ENCODE results near the gene TP53AIP1. TPM values are rescaled to one million over a fixed set of nuclear protein-coding genes. Genes with fewer than 3 reads are reported as not detected.

TP53AIP1 gene, protein sequence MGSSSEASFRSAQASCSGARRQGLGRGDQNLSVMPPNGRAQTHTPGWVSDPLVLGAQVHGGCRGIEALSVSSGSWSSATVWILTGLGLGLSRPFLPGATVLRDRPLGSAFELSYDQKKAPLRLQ
- 0.27 TPM for total RNA-seq

- DNase-seq (ENCODE audit: low read depth in 2 of 3, low spot score in 2 of 3): no peak
Measured at GRCh38 chr11:128942817-128943427, at the start of gene TP53AIP1. Gene TP53AIP1, minus strand, starts transcription at chr11:128942871. Its CDS starts 5,053 bp downstream, at chr11:128937818.

DNA sequence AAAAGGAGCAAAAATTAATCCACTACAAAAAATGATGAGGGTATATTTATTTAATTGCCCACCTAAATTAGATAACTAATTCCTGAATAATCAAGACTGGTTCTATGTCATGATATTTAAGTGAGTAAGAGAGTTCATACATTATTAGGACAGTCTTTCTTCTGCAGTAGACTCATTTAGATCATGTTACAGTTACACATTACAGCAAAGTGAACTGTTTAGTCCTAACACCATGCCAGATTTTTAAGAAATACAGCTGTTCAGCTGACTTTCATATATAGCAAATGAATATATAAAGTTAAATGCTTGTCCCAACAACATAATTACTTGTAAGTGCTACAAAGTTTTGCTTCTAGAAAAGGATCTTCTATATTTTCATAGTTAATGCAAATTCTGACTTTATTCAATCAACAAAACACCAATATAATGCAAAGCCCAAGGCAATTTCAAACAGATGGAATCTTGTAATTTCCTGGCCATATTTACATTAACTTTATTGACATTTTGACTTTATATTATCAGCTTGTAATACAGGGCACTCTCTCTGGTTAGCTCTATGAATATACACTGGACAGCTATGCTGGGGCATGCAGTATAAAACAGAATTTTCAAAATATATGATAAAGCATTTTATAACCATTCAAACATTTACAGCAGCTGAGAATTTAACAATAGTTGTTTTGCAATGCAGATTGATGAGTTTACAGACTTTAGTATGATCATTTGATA, 45.7 kb upstream of the TP53AIP1 start:
- DNase-seq (ENCODE audit: low read depth in 2 of 3, low spot score in 2 of 3): no peak

GRCh38 chr11:128985880-128986279, 43.2 kb upstream of the TP53AIP1 start:
- DNase-seq (ENCODE audit: low read depth in 2 of 3, low spot score in 2 of 3): no peak

DNA sequence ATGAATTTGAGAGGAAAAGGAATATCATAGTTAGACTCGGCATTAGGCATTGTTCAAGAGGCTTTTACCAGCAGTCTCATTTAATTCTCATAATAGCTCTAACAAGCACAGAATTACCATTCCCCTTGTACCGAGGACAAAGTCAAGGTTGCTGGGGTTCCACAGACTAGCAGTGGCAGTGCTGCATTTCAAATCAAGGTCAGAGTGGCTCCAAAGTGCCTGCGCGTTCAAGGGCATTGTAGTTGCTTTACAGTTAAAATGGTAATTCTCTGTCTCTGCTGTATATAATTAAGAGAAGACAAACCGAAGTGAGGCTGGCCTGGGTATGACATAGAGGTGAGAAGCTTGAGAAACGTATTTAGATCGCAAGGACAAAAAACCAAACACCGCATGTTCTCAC, 40.4 kb upstream of the TP53AIP1 start:
- no peak for DNase-seq (ENCODE audit: low read depth in 2 of 3, low spot score in 2 of 3)

- DNase-seq (ENCODE audit: low read depth in 2 of 3, low spot score in 2 of 3): no peak
Measured at GRCh38 chr11:128981254-128981653, 38.6 kb upstream of the TP53AIP1 start.

DNA sequence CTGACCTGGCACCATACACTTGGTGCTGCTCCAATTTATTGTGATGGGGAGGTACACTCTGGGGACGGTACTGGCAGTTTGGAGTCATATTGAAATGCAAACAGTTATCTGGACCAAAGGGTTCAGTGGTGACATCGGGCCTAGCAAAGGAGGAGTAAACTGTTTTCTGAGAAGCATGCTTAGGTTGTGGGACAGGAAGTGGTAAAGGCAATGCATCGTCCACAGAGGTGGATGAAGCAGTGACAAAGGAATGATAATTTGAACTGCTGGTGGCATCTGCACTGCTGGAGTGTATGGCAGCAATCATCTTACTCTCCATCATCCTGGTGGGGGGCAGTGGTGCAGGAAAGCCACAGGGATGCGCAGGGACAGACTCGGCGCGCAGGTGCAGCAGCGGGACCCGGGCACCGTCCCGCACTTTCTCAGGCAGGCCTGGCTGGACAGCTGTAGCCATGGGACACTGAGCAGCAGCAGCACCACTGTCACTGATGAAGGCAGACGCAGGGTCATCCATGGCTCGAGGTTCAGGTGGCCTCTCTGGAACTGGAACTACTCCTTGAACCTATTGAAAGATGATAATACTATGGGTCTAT, 28.0 kb upstream of the TP53AIP1 start:
- no peak for DNase-seq (ENCODE audit: low read depth in 2 of 3, low spot score in 2 of 3)

DNA sequence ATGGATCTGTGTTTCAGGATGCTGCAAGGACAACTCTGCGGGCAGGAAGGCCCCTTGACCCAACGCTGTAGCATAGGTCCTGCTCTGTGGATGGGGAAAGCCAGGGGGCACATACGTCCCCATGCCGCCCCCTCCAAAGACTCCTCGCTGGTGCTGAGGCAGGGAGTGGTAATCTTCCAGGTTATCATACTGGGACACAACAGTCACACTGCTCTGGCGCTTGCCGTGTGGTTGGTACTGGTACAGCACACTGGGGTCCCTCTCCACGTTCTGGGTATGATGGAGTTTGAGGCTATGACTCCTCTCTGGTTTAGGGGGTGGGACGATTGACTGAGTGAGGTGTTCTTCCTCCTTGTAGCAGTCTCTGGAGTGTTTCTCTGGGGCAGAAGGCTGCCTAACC, 26.2 kb upstream of the TP53AIP1 start:
- DNase-seq (ENCODE audit: low read depth in 2 of 3, low spot score in 2 of 3): no peak

DNA sequence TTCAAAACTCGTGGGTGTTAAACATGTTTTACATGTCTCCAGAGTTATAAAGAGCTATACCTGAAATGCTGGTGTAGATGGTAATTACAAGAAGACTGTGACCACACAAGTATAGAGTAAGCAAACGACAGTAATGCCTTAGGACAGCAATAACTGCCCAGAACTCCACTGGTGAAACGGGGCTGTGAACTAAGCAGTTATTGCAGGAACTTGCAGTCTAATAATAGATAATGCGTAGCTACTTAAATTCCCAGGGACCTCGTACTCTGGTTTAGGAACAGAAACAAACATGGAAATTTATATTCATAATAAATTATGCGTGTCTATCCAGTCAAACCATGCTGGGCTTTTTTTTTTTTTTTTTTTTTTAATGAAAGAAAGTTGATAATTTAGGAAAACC, 24.9 kb upstream of the TP53AIP1 start:
- no peak for DNase-seq (ENCODE audit: low read depth in 2 of 3, low spot score in 2 of 3)

GRCh38 chr11:128965485-128965884, 22.8 kb upstream of the TP53AIP1 start:
- peak in 1 of 3 donors; percentile 26 for DNase-seq (ENCODE audit: low read depth in 2 of 3, low spot score in 2 of 3)

DNA sequence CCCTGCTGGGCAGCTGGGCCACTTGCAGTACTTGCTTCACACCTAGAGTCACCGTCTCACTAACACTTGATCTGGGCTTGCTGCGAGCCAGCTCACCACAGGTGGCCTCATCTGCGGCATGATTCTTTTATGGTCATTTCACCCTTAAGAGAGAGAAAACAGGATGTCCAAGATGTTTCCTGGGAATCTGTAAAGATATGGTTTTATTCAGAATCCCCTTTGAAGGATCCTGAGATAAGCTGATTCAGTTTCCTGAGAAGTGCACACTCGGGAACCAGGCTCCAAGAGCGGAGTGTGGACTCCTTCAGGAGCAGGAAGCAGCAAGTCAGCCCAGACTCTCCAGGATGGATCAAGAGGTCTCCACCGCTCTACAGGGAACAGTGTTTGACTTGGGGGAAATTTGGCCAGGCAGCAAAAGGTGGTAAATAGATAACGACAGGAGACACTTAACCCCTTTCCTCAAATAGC, 21.8 kb upstream of the TP53AIP1 start:
- no peak for DNase-seq (ENCODE audit: low read depth in 2 of 3, low spot score in 2 of 3)

DNA sequence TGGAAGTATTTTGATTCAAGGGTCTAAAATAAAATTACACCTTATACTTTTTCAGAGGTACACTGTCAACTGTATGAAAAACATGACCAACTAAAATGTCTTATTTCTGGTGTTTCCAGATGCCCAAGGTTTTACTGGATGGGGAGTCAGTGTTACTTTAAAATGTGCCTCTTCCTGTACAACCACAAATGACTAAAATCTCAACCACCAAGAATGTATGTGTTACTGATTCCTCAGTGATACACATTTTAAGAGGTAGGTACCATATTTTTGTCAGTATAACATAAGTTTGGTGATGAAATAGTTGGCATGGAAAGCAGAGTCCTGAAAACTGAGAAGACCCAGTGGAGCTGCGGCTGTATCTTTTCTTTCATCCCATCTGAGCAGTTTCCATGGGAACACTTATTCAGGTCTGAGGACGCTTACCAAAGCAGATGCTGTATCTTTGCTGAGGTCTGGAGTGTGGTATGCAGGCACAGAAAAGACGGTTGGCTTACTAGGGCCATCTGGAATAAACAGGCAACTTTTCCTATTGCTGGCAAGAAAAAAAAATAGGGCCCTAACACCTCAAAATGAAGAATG, 21.2 kb upstream of the TP53AIP1 start:
- no peak for DNase-seq (ENCODE audit: low read depth in 2 of 3, low spot score in 2 of 3)

GRCh38 chr11:128962896-128963295, 20.2 kb upstream of the TP53AIP1 start:
- DNase-seq (ENCODE audit: low read depth in 2 of 3, low spot score in 2 of 3): no peak

DNA sequence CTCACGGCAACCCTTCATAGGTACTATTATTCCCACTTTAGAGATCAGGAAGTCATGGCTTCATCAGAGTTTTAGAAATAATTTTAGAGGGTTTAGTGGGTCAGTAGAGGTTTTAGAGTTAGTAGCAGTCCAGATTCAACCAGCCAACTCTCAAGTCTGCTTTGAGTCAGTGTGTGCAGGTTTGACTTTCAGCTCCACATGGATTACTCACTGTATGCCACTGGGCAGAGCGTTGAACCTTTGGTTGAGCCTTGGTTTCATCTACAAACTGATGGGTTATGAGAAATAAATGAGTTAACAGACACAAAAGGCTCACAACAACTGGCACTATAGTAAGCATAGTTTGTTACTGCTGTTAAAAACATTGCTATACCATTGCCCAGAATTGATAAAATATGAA, 19.0 kb upstream of the TP53AIP1 start:
- no peak for DNase-seq (ENCODE audit: low read depth in 2 of 3, low spot score in 2 of 3)

DNA sequence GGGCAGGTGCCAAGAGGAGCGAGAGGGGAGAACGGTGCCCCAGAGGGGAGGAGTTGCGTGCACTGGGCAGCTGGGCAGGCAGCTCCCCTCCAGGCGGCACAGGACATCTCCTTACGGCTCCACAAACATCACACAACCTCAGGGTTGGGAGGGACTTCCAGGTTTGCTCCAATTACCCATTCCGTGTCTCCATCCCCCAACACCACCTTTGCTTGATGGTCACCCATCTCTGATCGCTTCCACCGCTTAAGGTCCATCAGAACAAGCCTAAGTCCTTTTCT, 14.5 kb upstream of the TP53AIP1 start:
- DNase-seq (ENCODE audit: low read depth in 2 of 3, low spot score in 2 of 3): no peak

GRCh38 chr11:128956401-128957201, 13.9 kb upstream of the TP53AIP1 start:
- peak; percentile 10 to 62 (median 43) for DNase-seq (ENCODE audit: low read depth in 2 of 3, low spot score in 2 of 3)

- DNase-seq (ENCODE audit: low read depth in 2 of 3, low spot score in 2 of 3): no peak
Measured at GRCh38 chr11:128955636-128956035, 13.0 kb upstream of the TP53AIP1 start.

GRCh38 chr11:128953151-128953550, 10.5 kb upstream of the TP53AIP1 start:
- DNase-seq (ENCODE audit: low read depth in 2 of 3, low spot score in 2 of 3): no peak

- DNase-seq (ENCODE audit: low read depth in 2 of 3, low spot score in 2 of 3): no peak
Measured at GRCh38 chr11:128949791-128950454, 7.3 kb upstream of the TP53AIP1 start.

GRCh38 chr11:128948583-128948982, 5.9 kb upstream of the TP53AIP1 start:
- DNase-seq (ENCODE audit: low read depth in 2 of 3, low spot score in 2 of 3): peak in 2 of 3 donors; percentile 37 to 63

DNA sequence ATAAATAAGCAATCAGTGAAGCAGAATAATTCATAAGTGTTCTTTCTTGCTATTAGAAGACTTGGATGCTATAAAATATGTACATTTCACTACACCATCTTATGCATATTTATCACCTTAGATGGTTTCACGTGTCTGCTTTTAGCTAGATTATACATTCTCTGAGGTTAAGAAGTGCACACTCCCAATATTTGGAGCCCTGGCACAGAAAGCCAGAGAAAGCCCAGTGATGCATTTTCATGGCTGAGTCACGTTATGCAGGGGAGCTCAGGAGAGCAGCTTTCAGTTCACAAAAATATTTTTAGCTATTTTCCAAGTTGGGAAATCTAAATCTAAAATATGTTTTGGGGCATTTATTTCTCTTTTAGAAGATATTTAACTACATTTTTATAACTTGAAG, 5.1 kb upstream of the TP53AIP1 start:
- DNase-seq (ENCODE audit: low read depth in 2 of 3, low spot score in 2 of 3): no peak
